ENCODE measurements around the gene IPO11. TPM values are rescaled to one million over a fixed set of nuclear protein-coding genes. Genes with fewer than 3 reads are reported as not detected.

The IPO11 gene
- total RNA-seq, 1 donor from 2014 or later = 96.0 TPM

DNA sequence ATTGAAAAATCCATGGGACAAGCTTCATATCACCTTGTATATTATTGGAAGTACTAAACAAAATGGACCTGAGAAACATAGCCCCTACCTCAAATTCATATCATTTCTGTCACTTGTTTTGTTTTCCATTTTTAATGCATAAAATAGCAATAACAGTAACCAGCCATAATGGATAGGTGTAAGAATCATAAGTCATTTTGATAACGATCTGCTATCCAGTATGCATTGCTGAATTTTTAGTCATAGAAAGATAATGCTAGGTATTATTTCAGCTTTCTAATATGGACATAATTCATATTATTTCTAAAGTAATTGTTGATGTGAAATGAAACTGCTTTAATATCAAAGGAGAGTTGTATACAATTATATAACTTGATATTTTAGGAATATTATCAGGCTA lies 164.9 kb downstream of the IPO11 start:
- no peak for DNase-seq (ENCODE audit: low spot score)
- H3K4me1 Mint-ChIP-seq (ENCODE audit: unreplicated experiment) = peaks cover 51% of the 10 kb centered on the region
- peaks cover 9% of the 10 kb centered on the region for H3K36me3 Mint-ChIP-seq (ENCODE audit: low read depth, unreplicated experiment)
- no peak overlapping the region for H3K4me3 Mint-ChIP-seq (ENCODE audit: unreplicated experiment)
- no peak for TF ChIP-seq CTCF (IDR thresholded peaks at IDR 0.05; ENCODE audit: unreplicated experiment)
- H3K9me3 Mint-ChIP-seq (ENCODE audit: unreplicated experiment) = no peaks in the 10 kb centered on the region
- peaks cover 3% of the 10 kb centered on the region for H3K27me3 Mint-ChIP-seq (ENCODE audit: unreplicated experiment)
- peak overlapping the region; percentile 88 for H3K27ac Mint-ChIP-seq (ENCODE audit: unreplicated experiment)

DNA sequence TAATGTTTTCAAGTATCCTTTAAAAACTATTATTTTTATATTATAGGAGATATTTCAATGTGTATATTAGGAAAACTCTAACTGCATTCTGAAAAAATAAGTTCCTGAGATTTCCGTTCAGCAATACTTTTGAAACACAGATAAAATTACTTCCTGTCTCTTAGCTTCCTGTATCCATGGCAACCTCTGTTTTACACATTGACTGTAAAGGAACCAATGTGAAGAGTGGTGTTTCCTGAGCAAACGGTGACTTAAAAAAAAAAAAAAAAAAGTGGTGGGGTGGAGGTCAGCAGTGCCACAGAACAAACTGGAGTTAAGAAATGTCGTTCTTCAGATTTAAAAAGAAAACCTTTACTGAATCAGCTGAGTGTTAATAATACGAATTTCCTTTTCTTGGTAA lies 166.0 kb downstream of the IPO11 start, which contains the start of gene LRRC70:
LRRC70 (plus strand) TSS at position 280 of the 400 bp plus-strand sequence. CDS start 620 bp downstream, outside the sequence.
- Mint-ChIP-seq H3K9me3 (ENCODE audit: unreplicated experiment) (no peaks in the 10 kb centered on the region), H3K4me3 (ENCODE audit: unreplicated experiment) (peak within 1 kb of the TSS; percentile 96), H3K4me1 (ENCODE audit: unreplicated experiment) (peaks cover 53% of the 10 kb centered on the region), H3K27me3 (ENCODE audit: unreplicated experiment) (peaks cover 3% of the 10 kb centered on the region), H3K36me3 (ENCODE audit: low read depth, unreplicated experiment) (peaks cover 9% of the 10 kb centered on the region), H3K27ac (ENCODE audit: unreplicated experiment) (peak within 1 kb of the TSS; percentile 100)
- TF ChIP-seq CTCF (IDR thresholded peaks at IDR 0.05; ENCODE audit: unreplicated experiment) = no peak
- no peak for DNase-seq (ENCODE audit: low spot score)

DNA sequence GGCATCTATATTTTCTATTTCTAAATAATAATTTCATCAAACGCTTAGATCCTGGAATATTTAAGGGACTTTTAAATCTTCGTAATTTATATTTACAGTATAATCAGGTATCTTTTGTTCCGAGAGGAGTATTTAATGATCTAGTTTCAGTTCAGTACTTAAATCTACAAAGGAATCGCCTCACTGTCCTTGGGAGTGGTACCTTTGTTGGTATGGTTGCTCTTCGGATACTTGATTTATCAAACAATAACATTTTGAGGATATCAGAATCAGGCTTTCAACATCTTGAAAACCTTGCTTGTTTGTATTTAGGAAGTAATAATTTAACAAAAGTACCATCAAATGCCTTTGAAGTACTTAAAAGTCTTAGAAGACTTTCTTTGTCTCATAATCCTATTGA lies 167.2 kb downstream of the IPO11 start:
- no peak for TF ChIP-seq CTCF (IDR thresholded peaks at IDR 0.05; ENCODE audit: unreplicated experiment)
- H3K4me1 Mint-ChIP-seq (ENCODE audit: unreplicated experiment) = peaks cover 59% of the 10 kb centered on the region
- H3K36me3 Mint-ChIP-seq (ENCODE audit: low read depth, unreplicated experiment) = peaks cover 9% of the 10 kb centered on the region
- peak overlapping the region; percentile 96 for H3K4me3 Mint-ChIP-seq (ENCODE audit: unreplicated experiment)
- peaks cover 3% of the 10 kb centered on the region for H3K27me3 Mint-ChIP-seq (ENCODE audit: unreplicated experiment)
- DNase-seq (ENCODE audit: low spot score) = no peak
- H3K9me3 Mint-ChIP-seq (ENCODE audit: unreplicated experiment) = no peaks in the 10 kb centered on the region
- H3K27ac Mint-ChIP-seq (ENCODE audit: unreplicated experiment) = peak overlapping the region; percentile 100

DNA sequence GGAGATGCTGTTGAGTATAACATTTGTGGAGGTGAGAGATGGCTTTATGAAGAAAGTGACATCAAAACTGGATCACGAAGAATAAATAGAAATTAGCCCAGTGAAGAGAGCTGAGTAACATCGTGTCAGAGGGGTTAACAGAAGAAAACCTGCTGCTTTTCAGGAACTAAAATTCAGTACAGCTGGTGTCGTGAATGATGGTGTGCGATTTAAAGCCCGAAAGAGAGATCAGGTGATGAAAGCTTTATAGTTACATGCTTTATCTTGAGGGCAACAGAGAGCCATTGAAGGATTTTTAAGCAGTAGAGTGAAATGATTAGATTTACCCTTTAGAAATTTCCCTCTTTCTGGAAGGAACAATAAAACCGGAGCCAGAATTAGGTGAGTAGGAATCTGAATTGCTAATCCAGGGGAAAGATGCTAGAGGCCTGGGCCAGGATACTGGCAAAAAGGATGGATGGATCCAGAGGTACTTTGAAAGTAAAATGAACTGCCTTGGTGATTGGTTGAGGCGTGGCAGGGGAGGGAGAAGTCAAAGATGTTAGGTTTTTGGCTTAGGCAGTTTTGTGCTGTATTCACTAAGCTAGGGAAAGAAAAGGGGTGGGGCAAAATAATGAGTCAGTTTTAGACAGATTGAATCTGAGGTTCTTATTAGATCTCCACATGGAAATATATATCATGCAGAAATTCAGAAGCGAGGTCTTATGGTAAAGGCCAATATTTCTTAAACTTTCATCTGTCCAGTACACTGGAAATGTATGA lies 169.5 kb downstream of the IPO11 start:
- H3K27ac Mint-ChIP-seq (ENCODE audit: unreplicated experiment) = peak overlapping the region; percentile 87
- H3K4me1 Mint-ChIP-seq (ENCODE audit: unreplicated experiment) = peaks cover 57% of the 10 kb centered on the region
- H3K36me3 Mint-ChIP-seq (ENCODE audit: low read depth, unreplicated experiment) = peaks cover 9% of the 10 kb centered on the region
- TF ChIP-seq CTCF (IDR thresholded peaks at IDR 0.05; ENCODE audit: unreplicated experiment) = no peak
- H3K4me3 Mint-ChIP-seq (ENCODE audit: unreplicated experiment) = peak overlapping the region; percentile 80
- H3K27me3 Mint-ChIP-seq (ENCODE audit: unreplicated experiment) = peaks cover 3% of the 10 kb centered on the region
- H3K9me3 Mint-ChIP-seq (ENCODE audit: unreplicated experiment) = no peaks in the 10 kb centered on the region
- no peak for DNase-seq (ENCODE audit: low spot score)

DNA sequence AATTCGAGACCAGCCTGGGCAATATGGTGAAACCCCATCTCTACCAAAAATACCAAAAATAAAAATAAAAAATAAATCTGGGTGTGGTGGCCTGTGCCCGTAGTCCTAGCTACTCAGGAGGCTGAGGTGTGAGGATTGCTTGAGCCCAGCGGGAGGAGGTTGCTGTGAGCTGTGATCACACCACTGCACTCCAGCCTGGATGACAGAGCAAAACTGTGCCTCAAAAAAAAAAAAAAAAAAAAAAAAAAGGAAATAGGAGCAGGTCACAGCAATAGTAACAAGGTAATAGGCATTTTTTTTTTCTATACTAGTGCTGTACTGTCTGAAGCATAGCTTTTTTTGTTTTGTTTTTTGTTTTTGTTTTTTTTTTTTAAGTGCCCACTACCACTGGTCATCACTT lies 171.8 kb downstream of the IPO11 start:
- DNase-seq (ENCODE audit: low spot score) = no peak
- no peak for TF ChIP-seq CTCF (IDR thresholded peaks at IDR 0.05; ENCODE audit: unreplicated experiment)
- H3K4me1 Mint-ChIP-seq (ENCODE audit: unreplicated experiment) = peaks cover 66% of the 10 kb centered on the region
- H3K27ac Mint-ChIP-seq (ENCODE audit: unreplicated experiment) = peak overlapping the region; percentile 96
- peaks cover 20% of the 10 kb centered on the region for H3K36me3 Mint-ChIP-seq (ENCODE audit: low read depth, unreplicated experiment)
- H3K9me3 Mint-ChIP-seq (ENCODE audit: unreplicated experiment) = no peaks in the 10 kb centered on the region
- peaks cover 2% of the 10 kb centered on the region for H3K27me3 Mint-ChIP-seq (ENCODE audit: unreplicated experiment)
- H3K4me3 Mint-ChIP-seq (ENCODE audit: unreplicated experiment) = no peak overlapping the region

All from endothelial cell (in vitro differentiated cells).